ENCODE results near the gene ZFP36L2.
"Not testable (repeated sequence)": the region's sequence is repeated elsewhere in the genome, so short reads cannot be mapped to it uniquely, and the experiment has no call there.

ZFP36L2 gene

DNA sequence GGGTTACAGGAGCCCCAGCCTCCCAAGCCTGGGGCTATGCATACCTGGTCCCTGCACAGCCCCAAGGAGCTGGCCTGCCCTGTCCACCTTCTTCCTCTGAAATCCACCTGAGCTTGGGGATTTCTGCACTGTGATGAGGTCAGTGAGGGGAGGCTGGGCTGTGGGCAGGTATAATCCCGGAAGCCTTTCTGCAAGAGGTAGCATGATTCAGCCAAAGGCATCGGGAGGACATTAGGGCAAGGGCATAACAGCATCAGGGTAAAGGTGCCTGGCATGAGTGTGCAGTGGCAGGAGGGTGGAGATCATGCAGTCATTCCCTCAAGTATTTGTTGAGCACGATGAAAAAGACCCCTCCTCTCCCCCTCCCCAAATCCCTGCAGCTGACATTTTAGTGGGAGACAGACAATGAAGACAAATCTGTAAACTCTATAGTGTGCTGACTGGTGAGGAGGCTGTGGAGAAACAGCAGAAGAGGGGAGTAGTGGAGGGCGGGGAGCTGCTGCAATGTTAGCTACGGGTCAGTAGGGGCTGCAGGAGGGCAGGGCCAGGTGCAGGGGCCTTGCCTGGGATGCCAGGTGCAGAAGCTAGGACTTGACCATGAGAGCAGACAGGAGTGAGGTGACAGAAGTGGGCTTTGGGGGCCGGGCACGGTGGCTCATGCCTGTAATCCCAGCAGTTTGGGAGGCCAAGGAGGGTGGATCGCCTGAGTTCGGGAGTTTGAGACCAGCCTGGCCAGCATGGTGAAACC is 18.7 kb downstream of the ZFP36L2 start:
- no peak for DNase-seq (ENCODE audit: low spot score)

DNA sequence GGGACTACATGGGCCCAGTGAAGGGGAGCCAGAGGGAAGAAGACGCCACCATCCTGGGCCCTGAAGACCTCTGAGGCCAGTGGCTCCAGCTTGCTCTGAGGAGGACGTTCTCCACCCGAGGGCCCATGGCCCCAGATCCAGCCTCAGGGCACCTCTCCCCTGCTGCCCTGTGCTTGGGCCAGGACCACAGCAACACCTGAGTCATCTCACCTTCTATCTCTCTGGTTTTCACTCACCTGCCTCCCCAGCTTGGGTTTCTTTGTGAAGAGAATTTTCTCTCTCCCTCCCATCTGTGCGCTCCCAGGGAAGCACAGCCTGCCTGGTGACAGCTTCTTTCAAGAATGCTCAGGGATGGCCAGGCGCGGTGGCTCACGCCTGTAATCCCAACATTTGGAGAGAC is 19.8 kb downstream of the ZFP36L2 start:
- no peak for DNase-seq (ENCODE audit: low spot score)

GRCh38 chr2:43203373-43203772 is 23.0 kb downstream of the ZFP36L2 start:
- no peak for DNase-seq (ENCODE audit: low spot score)

DNA sequence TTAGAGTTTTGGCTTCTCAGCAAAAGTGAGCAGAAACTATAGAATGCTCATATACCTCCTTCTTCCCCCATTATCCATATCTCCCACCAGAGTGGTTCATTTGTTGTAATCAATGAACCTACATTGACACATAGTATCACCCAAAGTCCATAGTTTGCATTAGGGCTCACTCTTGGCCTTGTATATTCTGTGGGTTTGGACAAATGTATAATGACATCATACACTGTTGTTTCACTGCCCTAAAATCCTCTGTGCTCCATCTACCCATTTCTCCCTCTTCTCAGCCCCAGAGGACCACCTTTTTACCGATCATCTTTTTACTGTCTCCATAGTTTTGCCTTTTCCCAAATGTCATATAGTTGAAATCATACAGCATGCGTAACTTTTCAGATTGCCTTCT is 24.1 kb downstream of the ZFP36L2 start:
- DNase-seq (ENCODE audit: low spot score) = no peak

DNA sequence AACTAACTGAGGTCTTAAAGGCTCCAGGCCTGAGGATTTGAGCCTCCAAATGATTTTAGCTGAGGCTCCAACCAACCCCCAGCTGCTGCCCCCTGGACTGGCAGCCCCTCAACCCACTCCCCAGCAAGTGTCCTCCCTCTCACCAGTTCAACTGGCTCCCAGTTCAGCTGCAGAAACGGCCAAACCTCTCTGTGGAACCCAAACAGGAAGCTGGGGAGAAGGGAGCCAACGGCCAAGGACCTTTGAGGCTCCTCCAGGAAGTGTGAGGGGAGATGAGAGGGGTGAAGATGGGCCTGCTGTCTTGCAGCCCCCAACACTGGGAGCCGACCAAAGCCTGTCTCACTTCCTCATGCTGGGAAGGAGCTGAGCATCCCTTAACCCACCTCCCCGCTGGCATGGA is 24.9 kb downstream of the ZFP36L2 start:
- no peak for DNase-seq (ENCODE audit: low spot score)

GRCh38 chr2:43201016-43201415 is 25.4 kb downstream of the ZFP36L2 start:
- no peak for DNase-seq (ENCODE audit: low spot score)

DNA sequence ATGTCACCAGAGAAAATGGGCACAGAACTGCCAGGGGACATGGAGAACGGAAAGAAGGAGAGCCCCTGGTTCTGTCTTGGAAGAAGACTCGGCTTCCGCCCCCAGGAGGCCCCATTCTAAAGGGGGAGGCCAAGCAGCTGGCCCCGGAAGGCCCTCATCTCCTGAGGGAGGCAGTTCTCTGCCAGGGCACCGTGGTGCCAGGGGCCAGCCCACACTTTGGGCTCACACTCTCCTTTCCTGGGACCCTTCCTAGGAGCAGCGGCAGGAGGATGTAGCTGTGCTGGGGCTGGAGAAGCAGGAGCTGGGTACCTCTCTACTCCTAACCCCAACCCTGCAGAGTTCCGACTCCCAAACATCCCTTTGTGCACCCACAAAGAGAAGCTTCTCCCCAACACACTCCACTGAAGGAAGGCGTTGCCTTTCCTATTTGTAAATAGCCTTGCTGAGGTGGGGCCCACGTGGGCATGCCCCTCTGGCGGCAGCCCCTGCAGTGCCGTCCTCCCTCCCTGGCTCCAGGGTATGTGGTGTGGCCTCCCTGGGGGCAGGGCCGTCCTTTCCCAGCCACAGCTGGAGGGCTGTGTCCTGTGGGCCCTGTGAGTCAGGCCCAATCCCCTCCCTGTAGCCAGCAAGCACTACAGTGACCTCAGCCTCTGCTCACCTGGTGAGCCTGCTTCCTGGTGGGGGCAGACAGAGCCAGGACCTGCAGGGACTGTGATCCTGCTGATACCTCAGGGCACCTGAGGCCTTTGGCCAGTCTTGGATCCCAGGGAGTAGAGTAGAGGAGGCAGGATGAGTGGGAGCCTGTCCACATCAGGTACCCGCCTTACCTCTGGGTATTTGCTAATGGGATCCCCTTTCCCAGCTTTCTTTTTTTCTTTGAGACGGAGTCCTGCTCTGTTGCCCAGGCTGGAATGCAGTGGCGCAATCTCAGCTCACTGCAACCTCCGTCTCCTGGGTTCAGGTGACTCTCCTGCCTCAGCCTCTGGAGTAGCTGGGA is 26.6 kb downstream of the ZFP36L2 start:
- DNase-seq (ENCODE audit: low spot score) = no peak

GRCh38 chr2:43198263-43198662 is 28.1 kb downstream of the ZFP36L2 start:
- no peak for DNase-seq (ENCODE audit: low spot score)

- no peak for DNase-seq (ENCODE audit: low spot score)
These were observed 28.9 kb downstream of the ZFP36L2 start for GRCh38 chr2:43197588-43197896.

GRCh38 chr2:43196768-43197587 is 29.4 kb downstream of the ZFP36L2 start:
- no peak for DNase-seq (ENCODE audit: low spot score)

- no peak for DNase-seq (ENCODE audit: low spot score)
These were observed 32.1 kb downstream of the ZFP36L2 start for GRCh38 chr2:43194121-43194869.

GRCh38 chr2:43193652-43194120 is 32.7 kb downstream of the ZFP36L2 start:
- DNase-seq (ENCODE audit: low spot score) = no peak

- no peak for DNase-seq (ENCODE audit: low spot score)
These were observed 33.4 kb downstream of the ZFP36L2 start for GRCh38 chr2:43192744-43193651.

DNA sequence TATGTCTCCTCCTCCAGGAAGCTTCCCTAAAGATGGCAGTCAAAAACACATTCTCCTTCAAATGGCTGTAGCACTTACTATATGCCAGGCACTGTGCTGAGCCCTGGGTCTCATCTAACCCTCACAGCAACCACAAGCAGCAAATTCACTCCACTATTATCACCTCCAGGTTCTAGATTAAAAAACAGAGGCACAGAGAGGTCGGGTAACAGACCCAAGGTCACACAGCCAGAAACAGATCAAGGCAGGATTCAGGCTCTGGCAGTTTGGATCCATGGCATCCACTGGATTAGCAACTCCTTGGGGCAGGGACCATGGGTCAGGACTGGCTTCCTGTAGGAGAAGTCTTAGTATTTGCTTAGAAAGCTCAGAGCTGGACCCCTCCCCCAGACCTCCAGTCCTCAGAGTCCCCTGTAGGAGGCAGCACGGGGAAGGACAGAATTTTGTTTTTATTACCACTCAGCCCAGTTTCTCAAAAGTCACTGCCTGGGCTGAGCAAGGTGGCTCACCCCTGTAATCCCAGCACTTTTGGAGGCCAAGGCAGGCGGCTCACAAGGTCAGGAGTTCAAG is 34.4 kb downstream of the ZFP36L2 start:
- no peak for DNase-seq (ENCODE audit: low spot score)

GRCh38 chr2:43190311-43191052 is 35.9 kb downstream of the ZFP36L2 start:
- DNase-seq (ENCODE audit: low spot score) = no peak

GRCh38 chr2:43189861-43190260 is 36.5 kb downstream of the ZFP36L2 start:
- not testable (repeated sequence) for DNase-seq (ENCODE audit: low spot score)

DNA sequence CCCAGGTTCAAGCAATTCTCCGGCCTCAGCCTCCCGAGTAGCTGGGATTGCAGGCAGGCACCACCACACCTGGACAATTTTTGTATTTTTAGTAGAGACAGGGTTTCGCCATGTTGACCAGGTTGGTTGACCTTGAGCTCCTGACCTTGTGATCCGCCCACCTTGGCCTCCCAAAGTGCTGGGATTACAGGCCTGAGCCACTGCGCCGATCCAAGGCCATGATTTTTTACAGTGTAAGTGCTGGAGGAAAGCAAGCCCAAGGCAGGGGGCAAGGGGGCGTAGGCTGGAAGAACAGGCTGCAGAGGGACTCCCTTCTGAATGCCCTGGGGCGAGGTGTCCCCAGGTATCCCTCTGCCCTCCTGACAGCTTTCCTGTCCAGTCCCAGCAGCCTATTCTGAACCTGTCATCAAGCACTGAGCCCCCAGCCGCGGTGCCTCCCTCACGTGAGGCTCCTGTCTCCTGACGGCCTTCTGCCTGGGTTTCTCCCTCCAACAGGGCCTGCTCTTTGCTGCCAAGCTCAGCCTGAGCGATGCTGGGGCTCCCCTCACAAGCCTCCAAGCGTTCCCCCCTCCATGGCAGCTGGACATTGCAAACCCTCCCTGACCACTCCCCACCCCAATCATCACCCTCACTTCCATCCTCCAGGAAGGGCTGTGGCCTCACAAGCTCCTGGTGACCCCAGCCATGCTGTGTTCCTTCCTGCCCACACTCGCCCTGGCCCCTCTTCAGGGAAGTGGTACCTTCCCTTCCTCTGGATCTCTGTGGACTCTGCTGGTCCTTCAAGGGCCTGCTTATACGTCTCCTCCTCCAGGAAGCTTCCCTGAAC is 37.6 kb downstream of the ZFP36L2 start:
- DNase-seq (ENCODE audit: low spot score) = no peak

DNA sequence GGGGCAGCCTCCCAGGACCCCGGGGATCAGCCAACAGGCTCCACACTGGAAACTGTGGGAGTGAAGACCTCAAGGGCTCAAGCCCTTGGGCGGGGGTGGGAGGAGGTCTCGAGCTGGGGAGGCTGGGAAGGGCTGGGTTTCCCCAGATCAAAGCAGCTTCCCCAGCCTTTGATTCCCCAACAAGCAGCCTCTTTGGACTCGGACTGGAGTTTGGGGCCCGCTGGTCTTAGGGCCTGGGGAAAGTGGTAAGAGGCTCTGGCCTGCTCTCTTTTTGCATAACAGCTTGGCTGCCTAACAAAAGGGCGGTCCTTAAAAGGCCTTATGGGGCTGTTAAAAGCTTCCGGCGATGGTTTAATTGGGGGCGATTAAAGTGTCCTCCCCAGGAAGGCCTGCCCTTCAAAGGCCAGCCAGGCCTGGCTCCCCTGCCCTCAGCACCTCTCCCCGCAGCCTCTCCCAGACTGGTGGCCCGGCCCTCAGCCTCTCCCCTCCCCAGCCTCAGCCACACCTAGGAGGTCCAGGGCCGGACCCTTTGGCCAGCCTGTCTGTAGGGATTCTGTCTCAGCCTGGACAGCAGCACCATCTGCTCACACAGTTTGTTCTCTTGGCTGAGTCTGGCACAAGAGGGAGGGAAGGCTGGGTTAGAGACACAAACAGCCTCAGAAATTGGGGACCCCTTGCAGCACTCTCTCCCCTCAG is 39.6 kb downstream of the ZFP36L2 start:
- DNase-seq (ENCODE audit: low spot score) = no peak
